IMR-90 (cell line): ENCODE results near the gene LEPR. TPM values are rescaled to one million over a fixed set of nuclear protein-coding genes. Genes with fewer than 3 reads are reported as not detected.
A peak's percentile ranks its signal among the peaks of the same experiment; 100 is the strongest.

ENCODE experiments used
- ATAC-seq: fragments of 200-7000 bp; cut with Tn5 transposase; 2 replicates; pipeline ENCODE4 v1.9.1; 2020; ENCODE audit warnings: low read depth, mild to moderate bottlenecking, moderate library complexity
- BruUV-seq: library from RNA; stranded (reverse); fragments of 400-500 nt; replicated peaks from 2 replicates; lab custom pipeline; 2021; lab: Mats Ljungman, UMichigan
- CTCF ChIA-PET: fragments of 300-600 bp; formaldehyde crosslinking; extraction: SDS; loops from one replicate; lab custom pipeline; 2021; ENCODE audit warnings: antibody characterized with exemption; lab: Yijun Ruan, JAX
- POLR2A ChIA-PET: fragments of 300-600 bp; sonication (Branson Sonifier 250); formaldehyde crosslinking; loops from one replicate; lab custom pipeline; 2022; ENCODE audit warnings: antibody characterized with exemption; ENCODE audit not compliant: unreplicated experiment; lab: Charles Lee
- DNase-seq: peaks from one replicate; pipeline ENCODE4 v3.0.0; 2013
- H2AFZ ChIP-seq: replicated peaks from 2 replicates; pipeline ENCODE3; 2013; ENCODE audit warnings: low read length, mild to moderate bottlenecking; ENCODE audit not compliant: poor library complexity
- H2AK5ac ChIP-seq: 2 replicates; pipeline ENCODE4 v1.6.1; 2013; ENCODE audit warnings: low read depth, low read length, inconsistent platforms
- H2AK9ac ChIP-seq: replicated peaks from 2 replicates; pipeline ENCODE3; 2013; ENCODE audit warnings: mild to moderate bottlenecking, low read depth, low read length, moderate library complexity; ENCODE audit not compliant: poor library complexity
- H2BK120ac ChIP-seq: 2 replicates; pipeline ENCODE4 v1.6.1; 2013; ENCODE audit warnings: low read depth, low read length, inconsistent platforms
- H2BK15ac ChIP-seq: 3 replicates; pipeline ENCODE4 v1.6.1; 2013; ENCODE audit warnings: low read depth, low read length, inconsistent platforms
- H2BK20ac ChIP-seq: 2 replicates; pipeline ENCODE4 v1.6.1; 2013; ENCODE audit warnings: low read depth, mild to moderate bottlenecking, inconsistent platforms, low read length, moderate library complexity
- H2BK5ac ChIP-seq: 2 replicates; pipeline ENCODE4 v1.6.1; 2013; ENCODE audit warnings: mild to moderate bottlenecking, low read depth, low read length, inconsistent platforms; ENCODE audit not compliant: poor library complexity, severe bottlenecking
- H3K14ac ChIP-seq: replicated peaks from 2 replicates; pipeline ENCODE4 v1.6.1; 2013; ENCODE audit warnings: low read depth, low read length, inconsistent platforms
- H3K18ac ChIP-seq: 2 replicates; pipeline ENCODE4 v1.6.1; 2013; ENCODE audit warnings: low read depth, low read length, control low read depth
- H3K23ac ChIP-seq: 2 replicates; pipeline ENCODE4 v1.6.1; 2013; ENCODE audit warnings: low read depth, low read length, inconsistent platforms
- H3K27ac ChIP-seq: 2 replicates; pipeline ENCODE4 v1.5.1; 2013; ENCODE audit warnings: mild to moderate bottlenecking, control low read depth, low read length; ENCODE audit not compliant: insufficient read depth
- H3K27me3 ChIP-seq: 2 replicates; pipeline ENCODE4 v1.6.1; 2013; ENCODE audit warnings: low read length; ENCODE audit not compliant: control insufficient read depth, insufficient read depth
- H3K36me3 ChIP-seq: 2 replicates; pipeline ENCODE4 v1.6.1; 2013; ENCODE audit warnings: low read length, mixed read lengths; ENCODE audit not compliant: control insufficient read depth, insufficient read depth
- H3K4ac ChIP-seq: 2 replicates; pipeline ENCODE4 v1.6.1; 2013; ENCODE audit warnings: low read depth, low read length, inconsistent platforms
- H3K4me1 ChIP-seq: 2 replicates; pipeline ENCODE4 v1.6.1; 2013; ENCODE audit warnings: low read length, mixed read lengths; ENCODE audit not compliant: control insufficient read depth, insufficient read depth
- H3K4me2 ChIP-seq: 2 replicates; pipeline ENCODE4 v1.6.1; 2013; ENCODE audit warnings: low read depth, mild to moderate bottlenecking, control low read depth, low read length, moderate library complexity
- H3K4me3 ChIP-seq: 2 replicates; pipeline ENCODE4 v1.5.1; 2013; ENCODE audit warnings: low read depth, mild to moderate bottlenecking, control low read depth, low read length, moderate library complexity; ENCODE audit not compliant: insufficient read depth
- H3K56ac ChIP-seq: 2 replicates; pipeline ENCODE4 v1.6.1; 2013; ENCODE audit warnings: low read length, inconsistent platforms; ENCODE audit not compliant: insufficient read depth; ENCODE audit errors: extremely low read depth
- H3K79me1 ChIP-seq, 2 experiments: 2 replicates each; pipeline ENCODE4 v1.6.1; 2013; ENCODE audit warnings: low read length in 2 of 2, inconsistent platforms in 1 of 2, low read depth in 1 of 2
- H3K9ac ChIP-seq: 2 replicates; pipeline ENCODE4 v1.6.1; 2013; ENCODE audit warnings: low read depth, low read length, control low read depth
- H3K9me1 ChIP-seq: 2 replicates; pipeline ENCODE4 v1.6.1; 2013; ENCODE audit warnings: low read length, inconsistent platforms; ENCODE audit not compliant: insufficient read depth
- H3K9me3 ChIP-seq: 2 replicates; pipeline ENCODE4 v1.6.1; 2013; ENCODE audit warnings: low read length; ENCODE audit not compliant: control insufficient read depth, insufficient read depth
- H4K20me1 ChIP-seq: 2 replicates; pipeline ENCODE4 v1.6.1; 2013; ENCODE audit warnings: low read length, inconsistent platforms; ENCODE audit not compliant: insufficient read depth
- H4K5ac ChIP-seq: 2 replicates; pipeline ENCODE4 v1.6.1; 2013; ENCODE audit warnings: mild to moderate bottlenecking, low read depth, low read length, control low read depth
- H4K8ac ChIP-seq, 2 experiments: 2 replicates each; pipeline ENCODE4 v1.6.1; 2013; ENCODE audit warnings: low read depth in 2 of 2, low read length in 2 of 2, control low read depth in 1 of 2, inconsistent platforms in 1 of 2
- H4K91ac ChIP-seq: 2 replicates; pipeline ENCODE4 v1.6.1; 2013; ENCODE audit warnings: low read depth, low read length, inconsistent platforms; ENCODE audit not compliant: insufficient read depth
- CEBPB ChIP-seq: IDR thresholded peaks from 2 replicates; pipeline ENCODE4 v1.6.1; 2012; ENCODE audit warnings: low read depth, low read length, improper control_type of control experiment
- RFX5 ChIP-seq: IDR thresholded peaks from 2 replicates; pipeline ENCODE4 v1.8.0; 2012; ENCODE audit warnings: low read depth, mild to moderate bottlenecking, low read length, moderate library complexity
- WGBS, 2 experiments: methylation state at CpG; one replicate each; pipeline versions ENCODE4 v1.1.5 to v1.1.7; 2013; ENCODE audit warnings: missing lambda C conversion rate in 2 of 2; ENCODE audit not compliant: insufficient read length in 1 of 2; ENCODE audit errors: extremely low coverage in 2 of 2; 5-methylcytosine and 5-hydroxymethylcytosine counted together
- dilution Hi-C: fragments of 300-500 bp; cut with HindIII; formaldehyde crosslinking; loops from one replicate; pipeline ENCODE4 v1.14.3; 2018; ENCODE audit warnings: low sequenced_read_pairs; ENCODE audit not compliant: unreplicated experiment
- in situ Hi-C: fragments of 300-500 bp; cut with MboI; formaldehyde crosslinking; loops from 3 replicates; pipeline ENCODE4 v1.14.3; 2019; ENCODE audit warnings: low sequenced_read_pairs, inconsistent platforms, mixed read lengths
- intact Hi-C: fragments of 100-400 bp; cut with micrococcal nuclease; formaldehyde crosslinking; loops from 2 replicates; pipeline ENCODE4 v1.10.0; 2022
- polyA plus RNA-seq, 3 experiments: library from polyadenylated mRNA; depleted of rRNA; stranded (reverse); fragments of >200 nt; gene quantifications; 2 replicates each; pipeline ENCODE4 v1.2.3, GENCODE V29; 2012; ENCODE audit warnings: low replicate concordance in 1 of 3
- total RNA-seq: library from RNA; depleted of rRNA; stranded (reverse); fragments of >200 nt; gene quantifications from 2 replicates; pipeline ENCODE4 v1.2.3, GENCODE V29; 2012

The LEPR gene
- total and polyA plus RNA-seq, 2 of the 4 experiments (the other 2 are of a cell fraction) = 2.1 to 8.8 TPM

DNA sequence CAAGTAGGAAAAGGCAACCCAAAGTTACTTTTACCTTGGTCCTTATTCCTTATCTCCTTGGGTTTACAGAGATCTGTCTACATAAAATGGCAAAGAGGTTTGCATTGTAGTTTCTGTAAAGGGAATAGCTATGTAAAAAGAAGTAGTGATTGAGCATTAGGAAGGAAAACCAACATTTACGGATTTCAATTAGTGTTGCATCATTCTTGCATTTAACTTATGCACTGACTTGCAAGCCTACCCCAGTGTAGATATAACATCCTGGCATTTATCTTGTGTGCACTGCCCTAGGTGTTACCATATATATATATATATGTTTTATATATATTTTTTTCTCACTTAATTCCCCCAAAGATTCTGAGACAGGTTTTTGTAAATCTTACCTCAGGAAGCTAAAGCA lies 3.7 kb upstream of the LEPR start:
- Histone ChIP-seq H4K5ac (no peak overlapping the region), H3K27ac (no peak overlapping the region), H2AFZ (no peak overlapping the region), H3K14ac (no peak overlapping the region), H2AK5ac (no peak overlapping the region), H3K79me1 (no peaks in the 10 kb centered on the region), H3K9me3 (no peaks in the 10 kb centered on the region), H4K8ac (no peak overlapping the region), H4K20me1 (no peaks in the 10 kb centered on the region), H3K4ac (no peak overlapping the region), H3K23ac (no peak overlapping the region), H3K9ac (no peak overlapping the region), H3K36me3 (no peaks in the 10 kb centered on the region), H2AK9ac (no peak overlapping the region), H3K18ac (no peak overlapping the region), H2BK20ac (no peak overlapping the region), H3K4me2 (no peak overlapping the region), H2BK5ac (no peak overlapping the region), H3K4me1 (peaks cover 2% of the 10 kb centered on the region; the same call in 1 of the 2 replicates), H2BK120ac (no peak overlapping the region), H2BK15ac (no peak overlapping the region), H3K27me3 (no peaks in the 10 kb centered on the region), H3K56ac (no peak overlapping the region), H3K4me3 (no peak overlapping the region), H3K9me1 (no peaks in the 10 kb centered on the region; the same call in 1 of the 2 replicates), H4K91ac (no peak overlapping the region)
- TF ChIP-seq CEBPB = 0 out of 2 replicates have a peak, but pooled peaks have one; percentile 17
- no peak for TF ChIP-seq RFX5
- in situ Hi-C loops = no loop called here
- no peak for DNase-seq
- BruUV-seq = no TSS peak
- no peak for ATAC-seq
- dilution Hi-C loops = no loop called here
- ChIA-PET POLR2A (no interaction called here), CTCF (interaction anchor here (0.6 kb wide), 1 partner anchor 270 kb away, joined by 3 read pairs; no protein-coding TSS in a partner anchor)
- intact Hi-C loops = no loop called here
- WGBS, 2 experiments = no CpG with 5 or more reads among the region's 1 CpG
